Neuronal stem cell (in vitro differentiated cells): ENCODE data around the gene PHACTR3.

Experiments used
- DNase-seq: peaks from one replicate; pipeline ENCODE4 v3.0.0-alpha.2; 2013; ENCODE audit warnings: low spot score
- H2AFZ ChIP-seq: one replicate; pipeline ENCODE4 v1.6.1; 2013; ENCODE audit warnings: mild to moderate bottlenecking, low read length, inconsistent platforms
- H2AK5ac ChIP-seq: 2 replicates; pipeline ENCODE4 v1.6.1; 2013; ENCODE audit warnings: low read depth, mild to moderate bottlenecking, inconsistent platforms, low read length, moderate library complexity, mixed read lengths
- H2BK120ac ChIP-seq: 2 replicates; pipeline ENCODE4 v1.6.1; 2013; ENCODE audit warnings: low read depth, mild to moderate bottlenecking, inconsistent platforms, low read length, moderate library complexity, mixed read lengths
- H2BK12ac ChIP-seq: one replicate; pipeline ENCODE4 v1.6.1; 2013; ENCODE audit warnings: low read length, inconsistent platforms
- H2BK15ac ChIP-seq: 2 replicates; pipeline ENCODE4 v1.6.1; 2013; ENCODE audit warnings: mild to moderate bottlenecking, low read length, inconsistent platforms, mixed read lengths
- H2BK5ac ChIP-seq: one replicate; pipeline ENCODE4 v1.6.1; 2013; ENCODE audit warnings: inconsistent platforms, mild to moderate bottlenecking, low read length, moderate library complexity
- H3K14ac ChIP-seq: one replicate; pipeline ENCODE4 v1.6.1; 2013; ENCODE audit warnings: low read length, inconsistent platforms
- H3K18ac ChIP-seq: 2 replicates; pipeline ENCODE4 v1.6.1; 2013; ENCODE audit warnings: low read length, inconsistent platforms
- H3K23ac ChIP-seq: 2 replicates; pipeline ENCODE4 v1.6.1; 2013; ENCODE audit warnings: low read depth, mild to moderate bottlenecking, mixed read lengths, low read length, inconsistent platforms; ENCODE audit not compliant: poor library complexity
- H3K27ac ChIP-seq: replicated peaks from 3 replicates; pipeline ENCODE4 v1.5.1; 2013; ENCODE audit warnings: low read length, inconsistent platforms
- H3K27me3 ChIP-seq, 3 experiments: 2 replicates each; pipeline ENCODE4 v1.6.1; 2013; ENCODE audit warnings: low read length in 3 of 3, mild to moderate bottlenecking in 2 of 3, inconsistent platforms in 1 of 3, low read depth in 1 of 3, mixed read lengths in 1 of 3, moderate library complexity in 1 of 3; ENCODE audit not compliant: control insufficient read depth in 3 of 3, insufficient read depth in 3 of 3
- H3K36me3 ChIP-seq, 2 donors: replicated peaks in 1 of 2; 2 replicates each; pipeline ENCODE4 v1.6.1; 2013; ENCODE audit warnings: low read length in 2 of 2; ENCODE audit not compliant: control insufficient read depth in 2 of 2, insufficient read depth in 2 of 2
- H3K4ac ChIP-seq: 2 replicates; pipeline ENCODE4 v1.6.1; 2013; ENCODE audit warnings: inconsistent platforms, mild to moderate bottlenecking, low read length, moderate library complexity
- H3K4me1 ChIP-seq, 2 donors: 1 replicate in 1 of 2; 2 replicates in 1 of 2; pipeline ENCODE4 v1.6.1; 2013; ENCODE audit warnings: low read length in 2 of 2, low read depth in 1 of 2; ENCODE audit not compliant: control insufficient read depth in 2 of 2, insufficient read depth in 1 of 2
- H3K4me2 ChIP-seq: one replicate; pipeline ENCODE4 v1.6.1; 2013; ENCODE audit warnings: mild to moderate bottlenecking, low read length, inconsistent platforms; ENCODE audit not compliant: insufficient read depth, poor library complexity, severe bottlenecking
- H3K4me3 ChIP-seq, 2 donors: 2 replicates each; pipeline ENCODE4 v1.5.1; 2013; ENCODE audit warnings: low read length in 2 of 2, mild to moderate bottlenecking in 2 of 2, inconsistent platforms in 1 of 2, moderate library complexity in 1 of 2
- H3K79me1 ChIP-seq: one replicate; pipeline ENCODE4 v1.6.1; 2013; ENCODE audit warnings: low read depth, mild to moderate bottlenecking, inconsistent platforms, low read length, moderate library complexity
- H3K9ac ChIP-seq: one replicate; pipeline ENCODE4 v1.6.1; 2013; ENCODE audit warnings: mild to moderate bottlenecking, low read depth, low read length, inconsistent platforms; ENCODE audit not compliant: poor library complexity
- H3K9me3 ChIP-seq, 2 donors: replicated peaks in 1 of 2; 2 replicates each; pipeline versions ENCODE3 to v1.6.1; 2013; ENCODE audit warnings: low read length in 2 of 2, mild to moderate bottlenecking in 2 of 2, inconsistent platforms in 1 of 2, low read depth in 1 of 2, mixed read lengths in 1 of 2, moderate library complexity in 1 of 2; ENCODE audit not compliant: control insufficient read depth in 2 of 2, insufficient read depth in 1 of 2
- H4K8ac ChIP-seq: one replicate; pipeline ENCODE4 v1.6.1; 2013; ENCODE audit warnings: low read depth, mild to moderate bottlenecking, inconsistent platforms, low read length, moderate library complexity
- H4K91ac ChIP-seq: one replicate; pipeline ENCODE4 v1.6.1; 2013; ENCODE audit warnings: low read length, low read depth, mild to moderate bottlenecking, inconsistent platforms; ENCODE audit not compliant: poor library complexity
- WGBS, 2 donors: extraction: QIAGEN DNeasy Blood & Tissue Kit; methylation state at CpG; one replicate each; pipeline ENCODE4 v1.1.7; 2013; ENCODE audit warnings: missing lambda C conversion rate in 2 of 2, mixed read lengths in 1 of 2; ENCODE audit not compliant: insufficient read length in 2 of 2, insufficient replicate concordance in 1 of 2; ENCODE audit errors: extremely low coverage in 2 of 2; 5-methylcytosine and 5-hydroxymethylcytosine counted together

PHACTR3 gene

GRCh38 chr20:59599941-59600340, 4.4 kb upstream of the PHACTR3 start:
- Histone ChIP-seq H3K4ac (no peak overlapping the region), H3K18ac (no peak overlapping the region), H2BK12ac (no peak overlapping the region), H2AK5ac (no peak overlapping the region), H2BK120ac (no peak overlapping the region), H3K36me3 (no peaks in the 10 kb centered on the region), H3K79me1 (no peaks in the 10 kb centered on the region), H4K91ac (no peak overlapping the region), H3K4me1 (no peaks in the 10 kb centered on the region), H3K14ac (no peak overlapping the region), H2BK15ac (no peak overlapping the region), H3K4me3 (peak overlapping the region in 1 of 2 donors; percentile 13), H2BK5ac (no peak overlapping the region), H2AFZ (no peak overlapping the region), H3K4me2 (no peak overlapping the region), H3K27me3 (peaks cover 5 to 53% (median 39%) of the 10 kb centered on the region in 3 experiments), H4K8ac (no peak overlapping the region), H3K9me3 (no peaks in the 10 kb centered on the region), H3K23ac (peak overlapping the region; percentile 0), H3K9ac (no peak overlapping the region), H3K27ac (no peak overlapping the region)
- DNase-seq = no peak
- no CpG with 5 or more reads among the region's 3 CpGs for WGBS, 2 donors

- no peak overlapping the region for H2BK12ac ChIP-seq
- no peak overlapping the region for H3K4ac ChIP-seq
- peak overlapping the region in 1 of 2 donors; percentile 61 for H3K4me3 ChIP-seq
- H3K27ac ChIP-seq = no peak overlapping the region
- H3K27me3 ChIP-seq = peaks cover 8 to 57% (median 43%) of the 10 kb centered on the region in 3 experiments
- DNase-seq = no peak
- WGBS, 2 donors = no CpG with 5 or more reads among the region's 5 CpGs
- no peak overlapping the region for H2BK15ac ChIP-seq
- no peaks in the 10 kb centered on the region for H3K36me3 ChIP-seq
- no peak overlapping the region for H3K9ac ChIP-seq
- H3K4me2 ChIP-seq = no peak overlapping the region
- no peak overlapping the region for H2BK120ac ChIP-seq
- no peak overlapping the region for H2AK5ac ChIP-seq
- no peaks in the 10 kb centered on the region for H3K79me1 ChIP-seq
- no peak overlapping the region for H3K18ac ChIP-seq
- H4K91ac ChIP-seq = no peak overlapping the region
- no peak overlapping the region for H2BK5ac ChIP-seq
- H4K8ac ChIP-seq = no peak overlapping the region
- H2AFZ ChIP-seq = no peak overlapping the region
- no peak overlapping the region for H3K14ac ChIP-seq
- H3K23ac ChIP-seq = no peak overlapping the region
- H3K9me3 ChIP-seq = no peaks in the 10 kb centered on the region
- H3K4me1 ChIP-seq = peaks cover 0 to 2% of the 10 kb centered on the region in 2 donors
Observed at GRCh38 chr20:59600472-59600871, 3.9 kb upstream of the PHACTR3 start.

DNA sequence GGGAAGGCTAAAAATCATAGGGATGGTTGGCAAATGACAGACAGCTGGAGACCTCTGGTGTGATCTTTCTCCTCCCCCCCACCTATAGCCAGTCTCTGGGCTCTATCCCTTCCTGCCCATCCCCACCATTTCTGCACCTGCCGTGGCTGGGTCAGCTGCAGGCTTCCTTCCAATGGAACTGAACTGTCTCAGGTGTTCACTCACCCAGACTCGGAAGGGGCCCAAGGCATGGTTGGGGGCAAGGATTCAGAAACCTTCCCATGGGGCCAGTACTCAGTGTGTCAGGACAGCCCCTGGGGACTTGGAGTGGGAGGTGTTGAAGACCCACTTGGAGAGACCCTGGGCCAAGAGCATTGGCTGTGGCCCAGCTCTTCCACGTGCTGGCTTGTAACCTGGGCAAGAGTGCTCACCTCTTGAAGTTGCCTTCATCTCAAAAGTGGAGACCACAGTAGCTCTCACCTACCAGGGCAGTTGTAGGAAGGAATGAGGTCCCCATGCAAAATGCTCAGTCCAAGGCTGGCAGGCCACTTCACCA, 1.7 kb upstream of the PHACTR3 start:
- DNase-seq = no peak
- Histone ChIP-seq H3K9me3 (no peaks in the 10 kb centered on the region), H3K36me3 (no peaks in the 10 kb centered on the region), H3K4me1 (peaks cover 0 to 3% of the 10 kb centered on the region in 2 donors), H2BK5ac (no peak overlapping the region), H2BK12ac (no peak overlapping the region), H3K4me3 (no peak overlapping the region), H3K23ac (no peak overlapping the region), H3K79me1 (no peaks in the 10 kb centered on the region), H3K9ac (no peak overlapping the region), H3K27me3 (peaks cover 9 to 73% (median 61%) of the 10 kb centered on the region in 3 experiments), H4K8ac (no peak overlapping the region), H2BK15ac (no peak overlapping the region), H2AFZ (no peak overlapping the region), H3K4ac (no peak overlapping the region), H3K4me2 (no peak overlapping the region), H3K27ac (no peak overlapping the region), H2AK5ac (no peak overlapping the region), H2BK120ac (no peak overlapping the region), H3K14ac (no peak overlapping the region), H3K18ac (no peak overlapping the region), H4K91ac (no peak overlapping the region)
- no CpG with 5 or more reads among the region's 3 CpGs for WGBS, 2 donors

GRCh38 chr20:59603176-59603575, 1.2 kb upstream of the PHACTR3 start:
- Histone ChIP-seq H3K27me3 (peaks cover 9 to 74% (median 66%) of the 10 kb centered on the region in 3 experiments), H3K79me1 (no peaks in the 10 kb centered on the region), H3K14ac (no peak overlapping the region), H2BK15ac (no peak overlapping the region), H3K4me2 (no peak overlapping the region), H3K9me3 (no peaks in the 10 kb centered on the region), H2BK120ac (no peak overlapping the region), H4K8ac (no peak overlapping the region), H3K18ac (no peak overlapping the region), H4K91ac (no peak overlapping the region), H3K4me1 (peaks cover 0 to 3% of the 10 kb centered on the region in 2 donors), H3K23ac (no peak overlapping the region), H3K36me3 (no peaks in the 10 kb centered on the region), H2AK5ac (no peak overlapping the region), H3K9ac (no peak overlapping the region), H3K4ac (no peak overlapping the region), H2BK12ac (no peak overlapping the region), H3K4me3 (no peak overlapping the region), H3K27ac (no peak overlapping the region), H2BK5ac (no peak overlapping the region), H2AFZ (no peak overlapping the region)
- no peak for DNase-seq
- WGBS, 2 donors = no CpG with 5 or more reads among the region's 9 CpGs
